GM12891 (cell line): ENCODE data around the gene NEB.

ENCODE experiments used
- POLR2A ChIP-seq: IDR thresholded peaks from 2 replicates; pipeline ENCODE4 v1.6.1; 2011; ENCODE audit warnings: low read depth, low read length, control low read depth
- POLR2AphosphoS5 ChIP-seq: IDR thresholded peaks from 2 replicates; pipeline ENCODE4 v1.6.1; 2011; ENCODE audit warnings: low read depth, low read length, control low read depth
- TAF1 ChIP-seq: IDR thresholded peaks from 2 replicates; pipeline ENCODE4 v1.6.1; 2011; ENCODE audit warnings: low read depth, low read length, control low read depth

- TF ChIP-seq TAF1 (no peak), POLR2AphosphoS5 (no peak), POLR2A (no peak)
Measured at GRCh38 chr2:151476287-151476686, 258.0 kb downstream of the NEB start.
